ENCODE data around the gene VIPAS39. TPM values are rescaled to one million over a fixed set of nuclear protein-coding genes. Genes with fewer than 3 reads are reported as not detected.
"Not testable (repeated sequence)": the region's sequence is repeated elsewhere in the genome, so short reads cannot be mapped to it uniquely, and the experiment has no call there.

VIPAS39 gene
- total RNA-seq, 1 donor from 2014 or later, result 24.3 TPM

DNA sequence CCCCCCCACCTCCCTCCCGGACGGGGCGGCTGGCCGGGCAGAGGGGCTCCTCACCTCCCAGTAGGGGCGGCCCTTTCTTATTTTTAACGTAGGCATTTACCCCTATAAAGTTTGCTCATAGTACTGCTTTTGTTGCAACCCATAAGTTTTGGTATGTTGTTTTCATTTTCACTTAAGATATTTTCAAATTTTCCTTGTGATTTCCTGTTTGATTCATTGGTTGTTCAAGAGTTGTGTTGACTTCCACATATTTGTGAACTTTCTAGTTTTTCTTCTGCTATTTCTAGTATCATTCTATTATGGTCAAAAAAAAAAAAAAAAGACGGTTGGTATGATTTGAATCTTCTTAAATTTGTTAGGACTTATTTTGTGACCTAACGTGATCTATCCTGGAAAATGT is 40.6 kb downstream of the VIPAS39 start:
- H3K9me3 Mint-ChIP-seq (ENCODE audit: low read depth), result peaks cover 16% of the 10 kb centered on the region
- DNase-seq (ENCODE audit: low spot score), result no peak
- H3K4me1 Mint-ChIP-seq (ENCODE audit: low read depth), result peaks cover 3% of the 10 kb centered on the region
- H3K4me3 Mint-ChIP-seq (ENCODE audit: unreplicated experiment), result no peak overlapping the region
- TF ChIP-seq, protein P1, sequence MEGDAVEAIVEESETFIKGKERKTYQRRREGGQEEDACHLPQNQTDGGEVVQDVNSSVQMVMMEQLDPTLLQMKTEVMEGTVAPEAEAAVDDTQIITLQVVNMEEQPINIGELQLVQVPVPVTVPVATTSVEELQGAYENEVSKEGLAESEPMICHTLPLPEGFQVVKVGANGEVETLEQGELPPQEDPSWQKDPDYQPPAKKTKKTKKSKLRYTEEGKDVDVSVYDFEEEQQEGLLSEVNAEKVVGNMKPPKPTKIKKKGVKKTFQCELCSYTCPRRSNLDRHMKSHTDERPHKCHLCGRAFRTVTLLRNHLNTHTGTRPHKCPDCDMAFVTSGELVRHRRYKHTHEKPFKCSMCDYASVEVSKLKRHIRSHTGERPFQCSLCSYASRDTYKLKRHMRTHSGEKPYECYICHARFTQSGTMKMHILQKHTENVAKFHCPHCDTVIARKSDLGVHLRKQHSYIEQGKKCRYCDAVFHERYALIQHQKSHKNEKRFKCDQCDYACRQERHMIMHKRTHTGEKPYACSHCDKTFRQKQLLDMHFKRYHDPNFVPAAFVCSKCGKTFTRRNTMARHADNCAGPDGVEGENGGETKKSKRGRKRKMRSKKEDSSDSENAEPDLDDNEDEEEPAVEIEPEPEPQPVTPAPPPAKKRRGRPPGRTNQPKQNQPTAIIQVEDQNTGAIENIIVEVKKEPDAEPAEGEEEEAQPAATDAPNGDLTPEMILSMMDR (IDR thresholded peaks at IDR 0.05), result no peak
- peaks cover 6% of the 10 kb centered on the region for H3K36me3 Mint-ChIP-seq (ENCODE audit: low read depth)
- no peaks in the 10 kb centered on the region for H3K27me3 Mint-ChIP-seq (ENCODE audit: low read depth)
- H3K27ac Mint-ChIP-seq (ENCODE audit: unreplicated experiment), result no peak overlapping the region

DNA sequence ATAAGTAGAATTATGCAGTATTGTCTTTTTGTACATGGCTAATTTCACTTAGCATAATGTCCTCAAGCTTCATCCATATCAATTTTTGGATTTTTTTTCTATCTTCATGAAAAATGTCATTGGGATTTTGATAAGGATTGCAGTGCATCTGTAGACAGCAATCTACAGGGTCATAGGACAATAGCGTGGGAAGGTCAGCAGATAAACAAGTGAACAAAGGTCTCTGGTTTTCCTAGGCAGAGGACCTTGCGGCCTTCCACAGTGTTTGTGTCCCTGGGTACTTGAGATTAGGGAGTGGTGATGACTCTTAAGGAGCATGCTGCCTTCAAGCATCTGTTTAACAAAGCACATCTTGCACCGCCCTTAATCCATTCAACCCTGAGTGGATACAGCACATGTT is 41.3 kb downstream of the VIPAS39 start:
- not testable (repeated sequence) for H3K4me1 Mint-ChIP-seq (ENCODE audit: low read depth); DNase-seq (ENCODE audit: low spot score); H3K27ac Mint-ChIP-seq (ENCODE audit: unreplicated experiment); H3K36me3 Mint-ChIP-seq (ENCODE audit: low read depth); H3K4me3 Mint-ChIP-seq (ENCODE audit: unreplicated experiment); H3K27me3 Mint-ChIP-seq (ENCODE audit: low read depth)
- peaks cover 16% of the 10 kb centered on the region for H3K9me3 Mint-ChIP-seq (ENCODE audit: low read depth)

DNA sequence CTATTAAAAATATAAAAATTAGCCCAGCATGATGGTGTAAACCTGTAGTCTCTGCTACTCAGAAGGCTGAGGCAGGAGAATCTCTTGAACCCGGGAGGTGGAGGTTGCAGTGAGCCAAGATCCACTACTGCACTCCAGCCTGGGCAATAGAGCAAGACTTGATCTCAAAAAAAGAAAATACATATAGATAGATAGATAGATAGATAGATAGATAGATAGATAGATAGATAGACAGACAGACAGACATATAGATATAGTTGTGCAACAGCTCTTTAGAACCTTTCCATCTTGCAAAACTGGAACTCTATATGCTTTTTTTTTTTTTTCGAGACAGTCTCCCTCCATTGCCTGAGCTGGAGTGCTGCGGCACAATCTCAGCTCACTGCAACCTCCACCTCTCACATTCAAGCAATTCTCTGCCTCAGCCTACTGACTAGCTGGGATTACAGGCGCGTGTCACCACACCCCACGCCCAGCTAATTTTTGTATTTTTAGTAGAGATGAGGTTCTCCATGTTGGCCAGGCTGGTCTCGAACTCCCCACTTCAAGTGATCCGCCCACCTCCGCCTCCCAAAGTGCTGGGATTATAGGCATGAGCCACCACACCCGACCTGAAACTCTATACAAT is 41.9 kb downstream of the VIPAS39 start:
- not testable (repeated sequence) for H3K4me1 Mint-ChIP-seq (ENCODE audit: low read depth); H3K36me3 Mint-ChIP-seq (ENCODE audit: low read depth)

DNA sequence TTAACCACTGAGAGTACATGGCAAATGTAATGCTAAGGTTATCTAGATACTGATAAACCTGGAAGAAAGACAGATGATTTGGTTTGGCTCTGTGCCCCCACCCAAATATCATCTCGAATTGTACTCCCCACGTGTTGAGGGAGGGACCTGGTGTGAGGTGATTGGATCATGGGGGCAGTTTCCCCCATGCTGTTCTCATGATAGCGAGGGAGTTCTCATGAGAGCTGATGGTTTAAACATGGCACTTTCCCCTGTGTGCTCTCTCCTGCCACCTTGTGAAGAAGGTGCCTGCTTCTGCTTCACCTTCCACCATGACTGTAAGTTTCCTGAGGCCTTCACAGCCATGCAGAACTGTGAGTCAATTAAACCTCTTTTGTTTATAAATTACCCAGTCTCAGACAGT is 48.3 kb downstream of the VIPAS39 start:
- Mint-ChIP-seq H3K27me3 (ENCODE audit: low read depth) (no peaks in the 10 kb centered on the region), H3K36me3 (ENCODE audit: low read depth) (no peaks in the 10 kb centered on the region), H3K4me1 (ENCODE audit: low read depth) (no peaks in the 10 kb centered on the region), H3K4me3 (ENCODE audit: unreplicated experiment) (no peak overlapping the region), H3K27ac (ENCODE audit: unreplicated experiment) (no peak overlapping the region), H3K9me3 (ENCODE audit: low read depth) (no peaks in the 10 kb centered on the region)
- no peak for DNase-seq (ENCODE audit: low spot score)
- TF ChIP-seq, protein P1 (IDR thresholded peaks at IDR 0.05), result peak; percentile 51

More for the DNA sequence above, 41.9 kb downstream of the VIPAS39 start:
- not testable (repeated sequence) for H3K27ac Mint-ChIP-seq (ENCODE audit: unreplicated experiment); H3K4me3 Mint-ChIP-seq (ENCODE audit: unreplicated experiment); DNase-seq (ENCODE audit: low spot score); H3K27me3 Mint-ChIP-seq (ENCODE audit: low read depth)
- peaks cover 16% of the 10 kb centered on the region for H3K9me3 Mint-ChIP-seq (ENCODE audit: low read depth)

DNA sequence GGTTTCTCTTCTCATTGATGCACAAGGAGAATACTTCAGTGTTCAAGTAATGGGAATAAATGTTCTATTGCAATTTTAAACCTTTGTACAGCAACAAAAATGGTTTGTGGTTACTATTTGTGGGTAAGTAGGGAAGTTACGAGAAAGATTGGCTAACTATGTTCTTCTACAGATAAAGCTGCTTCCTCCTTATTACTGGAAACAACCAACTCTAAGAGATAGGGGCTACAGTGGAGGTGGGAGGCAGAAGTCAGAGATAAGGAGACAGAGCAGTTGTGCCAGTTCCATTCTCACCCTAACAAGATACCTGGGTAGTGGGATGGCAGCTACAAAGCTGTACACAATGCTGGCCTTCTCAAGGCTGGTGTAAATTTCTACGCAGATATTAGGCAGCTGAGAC is 50.2 kb downstream of the VIPAS39 start:
- DNase-seq (ENCODE audit: low spot score), result no peak
- no peaks in the 10 kb centered on the region for H3K36me3 Mint-ChIP-seq (ENCODE audit: low read depth)
- TF ChIP-seq, protein P1 (IDR thresholded peaks at IDR 0.05), result no peak
- no peak overlapping the region for H3K4me3 Mint-ChIP-seq (ENCODE audit: unreplicated experiment)
- no peaks in the 10 kb centered on the region for H3K4me1 Mint-ChIP-seq (ENCODE audit: low read depth)
- no peaks in the 10 kb centered on the region for H3K27me3 Mint-ChIP-seq (ENCODE audit: low read depth)
- H3K27ac Mint-ChIP-seq (ENCODE audit: unreplicated experiment), result no peak overlapping the region
- H3K9me3 Mint-ChIP-seq (ENCODE audit: low read depth), result no peaks in the 10 kb centered on the region

DNA sequence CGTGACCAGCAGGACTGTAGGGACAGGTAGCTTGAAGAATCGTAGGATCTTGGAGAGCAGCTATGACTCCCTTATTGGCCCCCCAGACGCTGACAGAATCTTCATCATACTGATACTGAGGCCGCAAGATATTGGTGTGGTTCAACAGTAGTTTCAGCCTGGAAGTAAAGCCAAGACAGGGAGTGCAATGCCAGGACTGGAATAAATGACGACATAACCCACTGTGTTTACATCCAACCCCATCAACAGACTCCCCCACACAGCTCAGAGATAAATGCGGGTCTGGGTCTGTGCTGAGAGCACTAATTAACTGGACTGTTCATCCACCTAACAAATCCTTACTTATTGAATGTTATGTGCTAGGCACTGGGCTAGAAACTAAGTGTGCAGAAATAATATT is 50.7 kb downstream of the VIPAS39 start:
- no peak overlapping the region for H3K4me3 Mint-ChIP-seq (ENCODE audit: unreplicated experiment)
- no peaks in the 10 kb centered on the region for H3K27me3 Mint-ChIP-seq (ENCODE audit: low read depth)
- H3K36me3 Mint-ChIP-seq (ENCODE audit: low read depth), result no peaks in the 10 kb centered on the region
- no peaks in the 10 kb centered on the region for H3K9me3 Mint-ChIP-seq (ENCODE audit: low read depth)
- H3K27ac Mint-ChIP-seq (ENCODE audit: unreplicated experiment), result no peak overlapping the region
- no peak for DNase-seq (ENCODE audit: low spot score)
- TF ChIP-seq, protein P1 (IDR thresholded peaks at IDR 0.05), result no peak
- H3K4me1 Mint-ChIP-seq (ENCODE audit: low read depth), result no peaks in the 10 kb centered on the region

Measured in chondrocyte (in vitro differentiated cells).